CD4-positive, alpha-beta T cell treated with Interleukin-21 for 1 hour (primary cell): Measurements from ENCODE around the gene INA.
"Not testable (repeated sequence)": the region's sequence is repeated elsewhere in the genome, so short reads cannot be mapped to it uniquely, and the experiment has no call there.

Experiments used
- DNase-seq: peaks from one replicate; pipeline ENCODE4 v3.0.0-alpha.2; 2020

INA gene

GRCh38 chr10:103276896-103277712 is at the start of gene INA:
Gene INA, plus strand, starts transcription at chr10:103277138. Its CDS starts 74 bp downstream, at chr10:103277212.
- no peak for DNase-seq

- no peak for DNase-seq
Measured at GRCh38 chr10:103227416-103227815, 49.5 kb upstream of the INA start.

GRCh38 chr10:103231047-103231551 is 45.8 kb upstream of the INA start:
- no peak for DNase-seq

GRCh38 chr10:103232131-103232673 is 44.7 kb upstream of the INA start:
- DNase-seq = no peak

- no peak for DNase-seq
Measured at GRCh38 chr10:103232772-103233488, 44.0 kb upstream of the INA start.

- DNase-seq = no peak
Measured at GRCh38 chr10:103235775-103236174, 41.2 kb upstream of the INA start.

- no peak for DNase-seq
Measured at GRCh38 chr10:103238506-103239252, 38.3 kb upstream of the INA start.

- peak; percentile 9 for DNase-seq
Measured at GRCh38 chr10:103241262-103242011, 35.5 kb upstream of the INA start.

- DNase-seq = peak; percentile 70
Measured at GRCh38 chr10:103244666-103245271, 32.2 kb upstream of the INA start.

- DNase-seq = not testable (repeated sequence)
Measured at GRCh38 chr10:103245587-103245986, 31.4 kb upstream of the INA start, which contains the start of gene RPEL1. Gene RPEL1, plus strand, starts transcription at chr10:103245887. Its CDS starts 110 bp downstream, at chr10:103245997.

- no peak for DNase-seq
Measured at GRCh38 chr10:103246324-103246723, 30.6 kb upstream of the INA start.

- DNase-seq = no peak
Measured at GRCh38 chr10:103254113-103254512, 22.8 kb upstream of the INA start.

- DNase-seq = no peak
Measured at GRCh38 chr10:103254538-103255325, 22.2 kb upstream of the INA start.

GRCh38 chr10:103256613-103257012 is 20.3 kb upstream of the INA start:
- no peak for DNase-seq

GRCh38 chr10:103257812-103258211 is 19.1 kb upstream of the INA start:
- no peak for DNase-seq

- not testable (repeated sequence) for DNase-seq
Measured at GRCh38 chr10:103258928-103259327, 18.0 kb upstream of the INA start.

GRCh38 chr10:103259989-103260388 is 16.9 kb upstream of the INA start:
- DNase-seq = no peak

GRCh38 chr10:103262229-103262628 is 14.7 kb upstream of the INA start:
- DNase-seq = no peak

GRCh38 chr10:103265717-103266329 is 11.1 kb upstream of the INA start:
- DNase-seq = no peak

GRCh38 chr10:103273041-103273441 is 3.9 kb upstream of the INA start:
- no peak for DNase-seq
